SK-N-SH treated with all-trans-retinoic acid at 6 μM for 48 hours (cell line): ENCODE results near the gene SORCS2.

Experiments used
- ATAC-seq: fragments of 200-7000 bp; cut with Tn5 transposase; 3 replicates; pipeline ENCODE4 v1.9.1; 2020; ENCODE audit warnings: mild to moderate bottlenecking, moderate library complexity
- ARNTL ChIP-seq: fragments of 450-650 bp; formaldehyde crosslinking; IDR thresholded peaks from 2 replicates; pipeline ENCODE4 v1.5.0; 2020; ENCODE audit warnings: low read depth, mild to moderate bottlenecking, moderate library complexity, borderline replicate concordance
- BACH2 ChIP-seq: fragments of 250-450 bp; sonication (Bioruptor Pico); IDR thresholded peaks from 2 replicates; pipeline ENCODE4 v1.9.0; 2021; ENCODE audit warnings: mild to moderate bottlenecking, borderline replicate concordance
- CREB5 ChIP-seq: fragments of 250-450 bp; sonication (Bioruptor Pico); IDR thresholded peaks from 2 replicates; pipeline ENCODE4 v1.5.1; 2020; ENCODE audit warnings: low read depth, mild to moderate bottlenecking, moderate library complexity
- CSDC2 ChIP-seq: fragments of 250-450 bp; sonication (Bioruptor Pico); IDR thresholded peaks from 2 replicates; pipeline ENCODE4 v1.5.0; 2020; ENCODE audit warnings: mild to moderate bottlenecking, moderate library complexity
- ESRRG ChIP-seq: fragments of 250-450 bp; sonication (Bioruptor Pico); IDR thresholded peaks from 2 replicates; pipeline ENCODE4 v1.6.1; 2021; ENCODE audit warnings: mild to moderate bottlenecking
- GLIS3 ChIP-seq: fragments of 250-450 bp; sonication (Bioruptor Pico); IDR thresholded peaks from 2 replicates; pipeline ENCODE4 v1.5.0; 2020; ENCODE audit warnings: mild to moderate bottlenecking, moderate library complexity
- ISL1 ChIP-seq: fragments of 250-450 bp; sonication (Bioruptor Pico); IDR thresholded peaks from 2 replicates; pipeline ENCODE4 v2.1.2; 2022; ENCODE audit warnings: mild to moderate bottlenecking, moderate library complexity
- OSR1 ChIP-seq: fragments of 250-450 bp; sonication (Bioruptor Pico); IDR thresholded peaks from 2 replicates; pipeline ENCODE4 v1.8.0; 2022; ENCODE audit warnings: moderate library complexity, mild to moderate bottlenecking, inconsistent platforms
- PPARA ChIP-seq: fragments of 250-450 bp; sonication (Bioruptor Pico); IDR thresholded peaks from 2 replicates; pipeline ENCODE4 v1.5.0; 2020; ENCODE audit warnings: mild to moderate bottlenecking, borderline replicate concordance
- RARB ChIP-seq: fragments of 250-450 bp; sonication (Bioruptor Pico); IDR thresholded peaks from 2 replicates; pipeline ENCODE4 v1.8.0; 2021; ENCODE audit warnings: mild to moderate bottlenecking, moderate library complexity
- SNAI2 ChIP-seq: fragments of 250-450 bp; sonication (Bioruptor Pico); IDR thresholded peaks from 2 replicates; pipeline ENCODE4 v1.5.0; 2020; ENCODE audit warnings: mild to moderate bottlenecking, moderate library complexity
- TCF4 ChIP-seq: fragments of 250-450 bp; sonication (Bioruptor Pico); IDR thresholded peaks from 2 replicates; pipeline ENCODE4 v1.8.0; 2021; ENCODE audit warnings: mild to moderate bottlenecking, moderate library complexity, borderline replicate concordance
- TOX ChIP-seq: fragments of 250-450 bp; sonication (Bioruptor Pico); IDR thresholded peaks from 2 replicates; pipeline ENCODE4 v1.8.0; 2021; ENCODE audit warnings: mild to moderate bottlenecking, moderate library complexity, borderline replicate concordance
- ZC3H10 ChIP-seq: fragments of 250-450 bp; sonication (Bioruptor Pico); IDR thresholded peaks from 2 replicates; pipeline ENCODE4 v1.5.1; 2021; ENCODE audit warnings: mild to moderate bottlenecking, moderate library complexity
- ZFP3 ChIP-seq: fragments of 250-450 bp; sonication (Bioruptor Pico); IDR thresholded peaks from 2 replicates; pipeline ENCODE4 v1.5.0; 2020; ENCODE audit warnings: mild to moderate bottlenecking, moderate library complexity
- ZFP30 ChIP-seq: fragments of 450-650 bp; formaldehyde crosslinking; IDR thresholded peaks from 2 replicates; pipeline ENCODE4 v1.5.0; 2022; ENCODE audit warnings: mild to moderate bottlenecking, moderate library complexity
- ZNF565 ChIP-seq: fragments of 450-650 bp; formaldehyde crosslinking; conservative IDR thresholded peaks from 2 replicates; pipeline ENCODE4 v1.5.0; 2020; ENCODE audit warnings: low read depth, mild to moderate bottlenecking, moderate library complexity
- ZNF70 ChIP-seq: fragments of 450-650 bp; formaldehyde crosslinking; IDR thresholded peaks from 2 replicates; pipeline ENCODE4 v1.5.0; 2020; ENCODE audit warnings: mild to moderate bottlenecking, moderate library complexity
- ZNF8 ChIP-seq: fragments of 450-650 bp; formaldehyde crosslinking; IDR thresholded peaks from 2 replicates; pipeline ENCODE4 v1.5.0; 2020; ENCODE audit warnings: mild to moderate bottlenecking, moderate library complexity
- TF ChIP-seq, protein P1 (sequence below): fragments of 250-450 bp; sonication (Bioruptor Pico); IDR thresholded peaks from 2 replicates; pipeline ENCODE4 v1.5.0; 2020; ENCODE audit warnings: mild to moderate bottlenecking, moderate library complexity
- TF ChIP-seq, protein P2 (sequence below): fragments of 250-450 bp; sonication (Bioruptor Pico); IDR thresholded peaks from 2 replicates; pipeline ENCODE4 v1.8.0; 2021; ENCODE audit warnings: low read depth, mild to moderate bottlenecking, moderate library complexity, borderline replicate concordance
- TF ChIP-seq, protein P3 (sequence below): fragments of 250-450 bp; sonication (Bioruptor Pico); IDR thresholded peaks from 2 replicates; pipeline ENCODE4 v1.8.0; 2020; ENCODE audit warnings: mild to moderate bottlenecking, moderate library complexity, borderline replicate concordance
- TF ChIP-seq, protein P4 (sequence below): fragments of 250-450 bp; sonication (Bioruptor Pico); IDR thresholded peaks from 2 replicates; pipeline ENCODE4 v1.5.1; 2021; ENCODE audit warnings: mild to moderate bottlenecking, moderate library complexity

Gene SORCS2

GRCh38 chr4:7458477-7458876 is 266.1 kb downstream of the SORCS2 start:
- no peak for ATAC-seq
- TF ChIP-seq TCF4 (CRISPR knock-in tag) (no peak), OSR1 (no peak), GLIS3 (CRISPR knock-in tag) (no peak), ISL1 (CRISPR knock-in tag) (no peak), ZNF565 (CRISPR knock-in tag) (no peak), CSDC2 (CRISPR knock-in tag) (no peak), SNAI2 (CRISPR knock-in tag) (no peak), BACH2 (CRISPR knock-in tag) (no peak), ARNTL (CRISPR knock-in tag) (no peak), ZNF70 (CRISPR knock-in tag) (no peak), TOX (CRISPR knock-in tag) (no peak), ZC3H10 (CRISPR knock-in tag) (no peak), ZFP30 (CRISPR knock-in tag) (no peak), ZFP3 (CRISPR knock-in tag) (no peak)

GRCh38 chr4:7459471-7459870 is 267.1 kb downstream of the SORCS2 start:
- ATAC-seq: no peak
- TF ChIP-seq, protein P1, sequence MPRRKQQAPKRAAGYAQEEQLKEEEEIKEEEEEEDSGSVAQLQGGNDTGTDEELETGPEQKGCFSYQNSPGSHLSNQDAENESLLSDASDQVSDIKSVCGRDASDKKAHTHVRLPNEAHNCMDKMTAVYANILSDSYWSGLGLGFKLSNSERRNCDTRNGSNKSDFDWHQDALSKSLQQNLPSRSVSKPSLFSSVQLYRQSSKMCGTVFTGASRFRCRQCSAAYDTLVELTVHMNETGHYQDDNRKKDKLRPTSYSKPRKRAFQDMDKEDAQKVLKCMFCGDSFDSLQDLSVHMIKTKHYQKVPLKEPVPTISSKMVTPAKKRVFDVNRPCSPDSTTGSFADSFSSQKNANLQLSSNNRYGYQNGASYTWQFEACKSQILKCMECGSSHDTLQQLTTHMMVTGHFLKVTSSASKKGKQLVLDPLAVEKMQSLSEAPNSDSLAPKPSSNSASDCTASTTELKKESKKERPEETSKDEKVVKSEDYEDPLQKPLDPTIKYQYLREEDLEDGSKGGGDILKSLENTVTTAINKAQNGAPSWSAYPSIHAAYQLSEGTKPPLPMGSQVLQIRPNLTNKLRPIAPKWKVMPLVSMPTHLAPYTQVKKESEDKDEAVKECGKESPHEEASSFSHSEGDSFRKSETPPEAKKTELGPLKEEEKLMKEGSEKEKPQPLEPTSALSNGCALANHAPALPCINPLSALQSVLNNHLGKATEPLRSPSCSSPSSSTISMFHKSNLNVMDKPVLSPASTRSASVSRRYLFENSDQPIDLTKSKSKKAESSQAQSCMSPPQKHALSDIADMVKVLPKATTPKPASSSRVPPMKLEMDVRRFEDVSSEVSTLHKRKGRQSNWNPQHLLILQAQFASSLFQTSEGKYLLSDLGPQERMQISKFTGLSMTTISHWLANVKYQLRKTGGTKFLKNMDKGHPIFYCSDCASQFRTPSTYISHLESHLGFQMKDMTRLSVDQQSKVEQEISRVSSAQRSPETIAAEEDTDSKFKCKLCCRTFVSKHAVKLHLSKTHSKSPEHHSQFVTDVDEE: no peak
- TF ChIP-seq ISL1 (CRISPR knock-in tag): no peak
- TF ChIP-seq ZNF565 (CRISPR knock-in tag): no peak
- no peak for TF ChIP-seq BACH2 (CRISPR knock-in tag)
- no peak for TF ChIP-seq RARB
- no peak for TF ChIP-seq CSDC2 (CRISPR knock-in tag)
- TF ChIP-seq ZFP3 (CRISPR knock-in tag): no peak
- TF ChIP-seq TCF4 (CRISPR knock-in tag): no peak
- TF ChIP-seq ESRRG (CRISPR knock-in tag): no peak
- no peak for TF ChIP-seq SNAI2 (CRISPR knock-in tag)
- TF ChIP-seq, protein P2, sequence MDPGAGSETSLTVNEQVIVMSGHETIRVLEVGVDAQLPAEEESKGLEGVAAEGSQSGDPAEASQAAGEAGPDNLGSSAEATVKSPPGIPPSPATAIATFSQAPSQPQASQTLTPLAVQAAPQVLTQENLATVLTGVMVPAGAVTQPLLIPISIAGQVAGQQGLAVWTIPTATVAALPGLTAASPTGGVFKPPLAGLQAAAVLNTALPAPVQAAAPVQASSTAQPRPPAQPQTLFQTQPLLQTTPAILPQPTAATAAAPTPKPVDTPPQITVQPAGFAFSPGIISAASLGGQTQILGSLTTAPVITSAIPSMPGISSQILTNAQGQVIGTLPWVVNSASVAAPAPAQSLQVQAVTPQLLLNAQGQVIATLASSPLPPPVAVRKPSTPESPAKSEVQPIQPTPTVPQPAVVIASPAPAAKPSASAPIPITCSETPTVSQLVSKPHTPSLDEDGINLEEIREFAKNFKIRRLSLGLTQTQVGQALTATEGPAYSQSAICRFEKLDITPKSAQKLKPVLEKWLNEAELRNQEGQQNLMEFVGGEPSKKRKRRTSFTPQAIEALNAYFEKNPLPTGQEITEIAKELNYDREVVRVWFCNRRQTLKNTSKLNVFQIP (CRISPR knock-in tag): no peak
- TF ChIP-seq OSR1: no peak
- no peak for TF ChIP-seq ZFP30 (CRISPR knock-in tag)

DNA sequence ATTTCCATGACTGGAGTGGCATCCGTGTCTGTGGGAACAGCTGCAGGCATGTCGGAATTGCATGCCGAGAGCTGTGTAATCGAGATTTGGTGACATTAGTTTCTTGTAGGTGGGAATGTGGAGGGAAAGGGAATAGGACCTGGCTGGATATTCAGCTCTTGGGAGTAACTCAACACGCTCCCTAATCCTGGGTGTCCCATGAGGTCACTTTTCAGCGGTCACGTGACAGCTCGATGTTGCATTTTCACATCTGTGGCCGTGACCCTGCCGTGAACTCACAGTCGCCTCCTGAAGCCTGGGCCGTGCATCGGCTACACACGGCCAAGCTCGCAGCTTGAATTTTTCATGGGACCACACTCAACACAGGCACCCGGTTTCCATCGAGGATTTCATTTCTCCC is 268.2 kb downstream of the SORCS2 start:
- TF ChIP-seq CSDC2 (CRISPR knock-in tag) (no peak), ZNF565 (CRISPR knock-in tag) (no peak), CREB5 (no peak), ESRRG (CRISPR knock-in tag) (no peak), ARNTL (CRISPR knock-in tag) (no peak), ZNF8 (CRISPR knock-in tag) (no peak), PPARA (no peak), ZFP30 (CRISPR knock-in tag) (no peak), OSR1 (no peak), ZFP3 (CRISPR knock-in tag) (no peak), ISL1 (CRISPR knock-in tag) (no peak), ZC3H10 (CRISPR knock-in tag) (no peak), TOX (CRISPR knock-in tag) (no peak), RARB (no peak)
- TF ChIP-seq, protein P1: no peak
- TF ChIP-seq, protein P3, sequence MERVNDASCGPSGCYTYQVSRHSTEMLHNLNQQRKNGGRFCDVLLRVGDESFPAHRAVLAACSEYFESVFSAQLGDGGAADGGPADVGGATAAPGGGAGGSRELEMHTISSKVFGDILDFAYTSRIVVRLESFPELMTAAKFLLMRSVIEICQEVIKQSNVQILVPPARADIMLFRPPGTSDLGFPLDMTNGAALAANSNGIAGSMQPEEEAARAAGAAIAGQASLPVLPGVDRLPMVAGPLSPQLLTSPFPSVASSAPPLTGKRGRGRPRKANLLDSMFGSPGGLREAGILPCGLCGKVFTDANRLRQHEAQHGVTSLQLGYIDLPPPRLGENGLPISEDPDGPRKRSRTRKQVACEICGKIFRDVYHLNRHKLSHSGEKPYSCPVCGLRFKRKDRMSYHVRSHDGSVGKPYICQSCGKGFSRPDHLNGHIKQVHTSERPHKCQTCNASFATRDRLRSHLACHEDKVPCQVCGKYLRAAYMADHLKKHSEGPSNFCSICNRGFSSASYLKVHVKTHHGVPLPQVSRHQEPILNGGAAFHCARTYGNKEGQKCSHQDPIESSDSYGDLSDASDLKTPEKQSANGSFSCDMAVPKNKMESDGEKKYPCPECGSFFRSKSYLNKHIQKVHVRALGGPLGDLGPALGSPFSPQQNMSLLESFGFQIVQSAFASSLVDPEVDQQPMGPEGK (CRISPR knock-in tag): no peak
- TF ChIP-seq, protein P2 (CRISPR knock-in tag): no peak
- TF ChIP-seq, protein P4, sequence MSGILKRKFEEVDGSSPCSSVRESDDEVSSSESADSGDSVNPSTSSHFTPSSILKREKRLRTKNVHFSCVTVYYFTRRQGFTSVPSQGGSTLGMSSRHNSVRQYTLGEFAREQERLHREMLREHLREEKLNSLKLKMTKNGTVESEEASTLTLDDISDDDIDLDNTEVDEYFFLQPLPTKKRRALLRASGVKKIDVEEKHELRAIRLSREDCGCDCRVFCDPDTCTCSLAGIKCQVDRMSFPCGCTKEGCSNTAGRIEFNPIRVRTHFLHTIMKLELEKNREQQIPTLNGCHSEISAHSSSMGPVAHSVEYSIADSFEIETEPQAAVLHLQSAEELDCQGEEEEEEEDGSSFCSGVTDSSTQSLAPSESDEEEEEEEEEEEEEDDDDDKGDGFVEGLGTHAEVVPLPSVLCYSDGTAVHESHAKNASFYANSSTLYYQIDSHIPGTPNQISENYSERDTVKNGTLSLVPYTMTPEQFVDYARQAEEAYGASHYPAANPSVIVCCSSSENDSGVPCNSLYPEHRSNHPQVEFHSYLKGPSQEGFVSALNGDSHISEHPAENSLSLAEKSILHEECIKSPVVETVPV (CRISPR knock-in tag): no peak
- no peak for ATAC-seq
